WI38 (cell line): ENCODE results near the gene RFX4.

Source experiments
- H3K4me3 ChIP-seq: 2 replicates; pipeline ENCODE4 v1.5.1; 2011; ENCODE audit warnings: low read depth, mild to moderate bottlenecking, control low read depth, low read length
- CTCF ChIP-seq: IDR thresholded peaks from 2 replicates; pipeline ENCODE4 v1.5.1; 2012; ENCODE audit warnings: low read depth, mild to moderate bottlenecking, control low read depth, low read length

Gene RFX4

GRCh38 chr12:106647793-106648514, 65.2 kb downstream of the RFX4 start:
- no peak for TF ChIP-seq CTCF
- H3K4me3 ChIP-seq: no peak overlapping the region

- no peak for TF ChIP-seq CTCF
- H3K4me3 ChIP-seq: no peak overlapping the region
Observed at GRCh38 chr12:106648736-106649135, 65.9 kb downstream of the RFX4 start.

GRCh38 chr12:106651552-106651951, 68.7 kb downstream of the RFX4 start:
- TF ChIP-seq CTCF: no peak

GRCh38 chr12:106652510-106653015, 69.8 kb downstream of the RFX4 start:
- no peak overlapping the region for H3K4me3 ChIP-seq
- no peak for TF ChIP-seq CTCF

More at GRCh38 chr12:106651552-106651951, 68.7 kb downstream of the RFX4 start:
- no peak overlapping the region for H3K4me3 ChIP-seq

- no peak for TF ChIP-seq CTCF
- no peak overlapping the region for H3K4me3 ChIP-seq
Observed at GRCh38 chr12:106655577-106655976, 72.8 kb downstream of the RFX4 start.

GRCh38 chr12:106657488-106657887, 74.7 kb downstream of the RFX4 start:
- no peak for TF ChIP-seq CTCF
- no peak overlapping the region for H3K4me3 ChIP-seq

- TF ChIP-seq CTCF: no peak
Observed at GRCh38 chr12:106663385-106663784, 80.6 kb downstream of the RFX4 start.

More at GRCh38 chr12:106663385-106663784, 80.6 kb downstream of the RFX4 start:
- no peak overlapping the region for H3K4me3 ChIP-seq
